ENCODE data around the gene ZNF423. TPM values are rescaled to one million over a fixed set of nuclear protein-coding genes. Genes with fewer than 3 reads are reported as not detected.

Gene ZNF423
- total and polyA plus RNA-seq, 2 of the 13 experiments (the other 11 are each of a cell fraction or from before 2014, with no cell fraction given): 0.07 to 0.31 TPM

DNA sequence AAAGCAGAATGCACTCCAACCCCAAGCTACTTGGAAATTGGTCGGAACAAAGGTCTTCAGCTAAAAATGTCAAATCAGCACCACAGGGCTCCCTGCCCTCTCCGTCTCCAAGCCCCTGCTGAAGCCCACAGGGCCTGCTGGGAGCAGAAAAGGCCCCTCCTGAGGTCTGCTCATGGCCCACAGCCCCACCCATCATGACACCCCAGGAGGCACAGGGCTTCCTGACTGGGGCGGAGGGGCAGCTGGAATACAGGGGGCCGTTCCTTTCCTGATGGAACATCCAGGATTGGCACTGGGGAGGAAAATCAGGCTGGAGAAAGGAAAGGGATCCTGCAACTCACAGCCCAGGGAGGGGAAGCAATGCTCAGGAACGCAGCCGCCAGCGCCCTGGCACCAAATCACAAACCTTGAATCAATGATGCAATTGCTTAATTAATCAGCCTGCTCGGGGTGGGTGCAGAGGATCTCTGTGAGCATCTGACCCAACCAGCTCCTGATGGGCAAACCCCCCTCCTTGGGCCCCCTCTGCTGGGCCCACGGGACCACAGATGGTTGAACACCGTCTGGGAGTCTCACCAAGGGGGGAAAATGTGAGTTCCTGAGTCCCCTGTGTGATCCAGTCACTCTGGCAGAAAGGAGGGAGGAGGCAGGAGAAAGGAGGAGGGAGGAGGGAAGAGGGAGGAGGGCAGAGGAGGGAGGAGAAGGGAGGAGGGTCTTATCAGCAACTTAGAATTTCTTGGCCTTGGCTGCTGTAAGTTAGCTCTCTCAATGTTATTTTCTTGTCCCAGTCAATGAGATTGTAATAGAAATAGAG lies 155.5 kb downstream of the ZNF423 start:
- POLR2A ChIA-PET: no interaction called here
- no peak for FAIRE-seq

DNA sequence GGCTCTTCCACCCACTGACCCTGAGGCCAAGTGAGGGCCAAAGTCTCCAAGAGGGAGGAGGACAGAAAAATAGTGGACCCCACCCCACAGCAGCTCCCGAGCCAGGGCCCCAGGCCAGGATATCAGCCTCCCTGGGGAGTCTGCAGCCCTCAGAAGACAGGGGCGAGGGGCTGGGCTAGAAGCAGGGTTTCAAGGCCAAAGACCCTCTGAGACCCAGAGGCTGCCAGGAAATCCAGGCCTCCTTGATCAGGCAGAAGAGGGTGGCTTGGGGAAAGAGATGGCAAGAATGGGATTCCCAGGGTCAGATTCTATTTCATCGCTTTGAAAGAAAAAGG lies 156.1 kb downstream of the ZNF423 start:
- no peak for FAIRE-seq
- TF ChIP-seq DNMT3B (CRISPR knock-in tag; conservative IDR thresholded peaks at IDR 0.05) (no peak), ISL2 (CRISPR knock-in tag; IDR thresholded peaks at IDR 0.05) (no peak), PHF20 (CRISPR knock-in tag; IDR thresholded peaks at IDR 0.05) (no peak), ZNF317 (CRISPR knock-in tag; IDR thresholded peaks at IDR 0.05) (no peak)
- TF ChIP-seq, protein P1, sequence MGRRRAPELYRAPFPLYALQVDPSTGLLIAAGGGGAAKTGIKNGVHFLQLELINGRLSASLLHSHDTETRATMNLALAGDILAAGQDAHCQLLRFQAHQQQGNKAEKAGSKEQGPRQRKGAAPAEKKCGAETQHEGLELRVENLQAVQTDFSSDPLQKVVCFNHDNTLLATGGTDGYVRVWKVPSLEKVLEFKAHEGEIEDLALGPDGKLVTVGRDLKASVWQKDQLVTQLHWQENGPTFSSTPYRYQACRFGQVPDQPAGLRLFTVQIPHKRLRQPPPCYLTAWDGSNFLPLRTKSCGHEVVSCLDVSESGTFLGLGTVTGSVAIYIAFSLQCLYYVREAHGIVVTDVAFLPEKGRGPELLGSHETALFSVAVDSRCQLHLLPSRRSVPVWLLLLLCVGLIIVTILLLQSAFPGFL (CRISPR knock-in tag; IDR thresholded peaks at IDR 0.05): no peak
- TF ChIP-seq, protein P2, sequence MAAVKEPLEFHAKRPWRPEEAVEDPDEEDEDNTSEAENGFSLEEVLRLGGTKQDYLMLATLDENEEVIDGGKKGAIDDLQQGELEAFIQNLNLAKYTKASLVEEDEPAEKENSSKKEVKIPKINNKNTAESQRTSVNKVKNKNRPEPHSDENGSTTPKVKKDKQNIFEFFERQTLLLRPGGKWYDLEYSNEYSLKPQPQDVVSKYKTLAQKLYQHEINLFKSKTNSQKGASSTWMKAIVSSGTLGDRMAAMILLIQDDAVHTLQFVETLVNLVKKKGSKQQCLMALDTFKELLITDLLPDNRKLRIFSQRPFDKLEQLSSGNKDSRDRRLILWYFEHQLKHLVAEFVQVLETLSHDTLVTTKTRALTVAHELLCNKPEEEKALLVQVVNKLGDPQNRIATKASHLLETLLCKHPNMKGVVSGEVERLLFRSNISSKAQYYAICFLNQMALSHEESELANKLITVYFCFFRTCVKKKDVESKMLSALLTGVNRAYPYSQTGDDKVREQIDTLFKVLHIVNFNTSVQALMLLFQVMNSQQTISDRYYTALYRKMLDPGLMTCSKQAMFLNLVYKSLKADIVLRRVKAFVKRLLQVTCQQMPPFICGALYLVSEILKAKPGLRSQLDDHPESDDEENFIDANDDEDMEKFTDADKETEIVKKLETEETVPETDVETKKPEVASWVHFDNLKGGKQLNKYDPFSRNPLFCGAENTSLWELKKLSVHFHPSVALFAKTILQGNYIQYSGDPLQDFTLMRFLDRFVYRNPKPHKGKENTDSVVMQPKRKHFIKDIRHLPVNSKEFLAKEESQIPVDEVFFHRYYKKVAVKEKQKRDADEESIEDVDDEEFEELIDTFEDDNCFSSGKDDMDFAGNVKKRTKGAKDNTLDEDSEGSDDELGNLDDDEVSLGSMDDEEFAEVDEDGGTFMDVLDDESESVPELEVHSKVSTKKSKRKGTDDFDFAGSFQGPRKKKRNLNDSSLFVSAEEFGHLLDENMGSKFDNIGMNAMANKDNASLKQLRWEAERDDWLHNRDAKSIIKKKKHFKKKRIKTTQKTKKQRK (IDR thresholded peaks at IDR 0.05; ENCODE audit: low read length): no peak
- TF ChIP-seq, protein P3, sequence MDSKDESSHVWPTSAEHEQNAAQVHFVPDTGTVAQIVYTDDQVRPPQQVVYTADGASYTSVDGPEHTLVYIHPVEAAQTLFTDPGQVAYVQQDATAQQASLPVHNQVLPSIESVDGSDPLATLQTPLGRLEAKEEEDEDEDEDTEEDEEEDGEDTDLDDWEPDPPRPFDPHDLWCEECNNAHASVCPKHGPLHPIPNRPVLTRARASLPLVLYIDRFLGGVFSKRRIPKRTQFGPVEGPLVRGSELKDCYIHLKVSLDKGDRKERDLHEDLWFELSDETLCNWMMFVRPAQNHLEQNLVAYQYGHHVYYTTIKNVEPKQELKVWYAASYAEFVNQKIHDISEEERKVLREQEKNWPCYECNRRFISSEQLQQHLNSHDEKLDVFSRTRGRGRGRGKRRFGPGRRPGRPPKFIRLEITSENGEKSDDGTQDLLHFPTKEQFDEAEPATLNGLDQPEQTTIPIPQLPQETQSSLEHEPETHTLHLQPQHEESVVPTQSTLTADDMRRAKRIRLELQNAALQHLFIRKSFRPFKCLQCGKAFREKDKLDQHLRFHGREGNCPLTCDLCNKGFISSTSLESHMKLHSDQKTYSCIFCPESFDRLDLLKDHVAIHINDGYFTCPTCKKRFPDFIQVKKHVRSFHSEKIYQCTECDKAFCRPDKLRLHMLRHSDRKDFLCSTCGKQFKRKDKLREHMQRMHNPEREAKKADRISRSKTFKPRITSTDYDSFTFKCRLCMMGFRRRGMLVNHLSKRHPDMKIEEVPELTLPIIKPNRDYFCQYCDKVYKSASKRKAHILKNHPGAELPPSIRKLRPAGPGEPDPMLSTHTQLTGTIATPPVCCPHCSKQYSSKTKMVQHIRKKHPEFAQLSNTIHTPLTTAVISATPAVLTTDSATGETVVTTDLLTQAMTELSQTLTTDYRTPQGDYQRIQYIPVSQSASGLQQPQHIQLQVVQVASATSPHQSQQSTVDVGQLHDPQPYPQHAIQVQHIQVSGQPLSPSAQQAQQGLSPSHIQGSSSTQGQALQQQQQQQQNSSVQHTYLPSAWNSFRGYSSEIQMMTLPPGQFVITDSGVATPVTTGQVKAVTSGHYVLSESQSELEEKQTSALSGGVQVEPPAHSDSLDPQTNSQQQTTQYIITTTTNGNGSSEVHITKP (CRISPR knock-in tag; IDR thresholded peaks at IDR 0.05; ENCODE audit: low read depth): no peak

More for the DNA sequence above, 155.5 kb downstream of the ZNF423 start:
- Histone ChIP-seq H3K4me3 (replicated peaks in 1 of 3; ENCODE audit: insufficient read depth in 1 of 3, low read depth in 2 of 3, low read length in 3 of 3) (no peak overlapping the region), H3K9ac (ENCODE audit: insufficient read depth, low read depth, low read length) (no peak overlapping the region), H3K27me3 (ENCODE audit: control insufficient read depth in 1 of 2, insufficient read depth in 2 of 2, low read length in 2 of 2) (peaks cover 0 to 24% of the 10 kb centered on the region in 2 experiments; a peak in 4 of 5 replicates), H3K9me3 (ENCODE audit: low read length) (no peaks in the 10 kb centered on the region), H3K27ac (ENCODE audit: extremely low read length, insufficient read depth, low read length) (no peak overlapping the region), H3K36me3 (replicated peaks in 1 of 2; ENCODE audit: control insufficient read depth in 1 of 2, insufficient read depth in 2 of 2, low read length in 2 of 2) (no peaks in the 10 kb centered on the region), H3K4me1 (ENCODE audit: insufficient read depth, low read length) (no peaks in the 10 kb centered on the region), H4K20me1 (ENCODE audit: insufficient read depth, low read length) (no peaks in the 10 kb centered on the region), H2AFZ (ENCODE audit: low read length) (no peak overlapping the region), H3K4me2 (ENCODE audit: low read depth, low read length) (no peak overlapping the region), H3K79me2 (ENCODE audit: insufficient read depth, low read length) (no peaks in the 10 kb centered on the region)
- intact Hi-C loops (cut with micrococcal nuclease; ENCODE audit: unreplicated experiment) (no loop called here), in situ Hi-C loops (cut with HindIII; ENCODE audit: extremely low pct_ligation_motif_present, low pct_unique_long_range_greater_than_20kb) (no loop called here)
- ATAC-seq (no peak), DNase-seq (ENCODE audit: low spot score) (no peak)
- CTCF ChIA-PET (ENCODE audit: low intra/inter-chr PET ratio, low total read pairs): no interaction called here
- WGBS (ENCODE audit: low lambda C conversion rate): 35% methylated on average over 10 of the region's 10 CpGs
- no TSS peak for BruUV-seq (replicated peaks)
- TF ChIP-seq WIZ (CRISPR knock-in tag; IDR thresholded peaks at IDR 0.05) (no peak), MAFK (conservative IDR thresholded peaks at IDR 0.05 in 1 of 2, IDR thresholded peaks at IDR 0.05 in 1 of 2; ENCODE audit: low read length in 2 of 2) (peak; percentile 36 to 37; a peak in 3 of 4 replicates), PCBP2 (optimal IDR thresholded peaks at IDR 0.05; ENCODE audit: low read depth, low read length, poor library complexity, severe bottlenecking) (no peak)

More for the DNA sequence above, 156.1 kb downstream of the ZNF423 start:
- Histone ChIP-seq H3K4me3 (replicated peaks in 1 of 3; ENCODE audit: insufficient read depth in 1 of 3, low read depth in 2 of 3, low read length in 3 of 3) (no peak overlapping the region), H3K9me3 (ENCODE audit: low read length) (no peaks in the 10 kb centered on the region), H4K20me1 (ENCODE audit: insufficient read depth, low read length) (no peaks in the 10 kb centered on the region), H2AFZ (ENCODE audit: low read length) (no peak overlapping the region), H3K9ac (ENCODE audit: insufficient read depth, low read depth, low read length) (no peak overlapping the region), H3K27ac (ENCODE audit: extremely low read length, insufficient read depth, low read length) (no peak overlapping the region), H3K36me3 (replicated peaks in 1 of 2; ENCODE audit: control insufficient read depth in 1 of 2, insufficient read depth in 2 of 2, low read length in 2 of 2) (no peaks in the 10 kb centered on the region), H3K79me2 (ENCODE audit: insufficient read depth, low read length) (no peaks in the 10 kb centered on the region), H3K4me1 (ENCODE audit: insufficient read depth, low read length) (no peaks in the 10 kb centered on the region), H3K27me3 (ENCODE audit: control insufficient read depth in 1 of 2, insufficient read depth in 2 of 2, low read length in 2 of 2) (peaks cover 0 to 24% of the 10 kb centered on the region in 2 experiments; a peak in 4 of 5 replicates), H3K4me2 (ENCODE audit: low read depth, low read length) (no peak overlapping the region)
- DNase-seq (ENCODE audit: low spot score) (no peak), ATAC-seq (no peak)
- POLR2A ChIA-PET: no interaction called here
- BruUV-seq (replicated peaks): no TSS peak
- in situ Hi-C loops (cut with HindIII; ENCODE audit: extremely low pct_ligation_motif_present, low pct_unique_long_range_greater_than_20kb): no loop called here
- 37% methylated on average over 3 of the region's 3 CpGs for WGBS (ENCODE audit: low lambda C conversion rate)
- intact Hi-C loops (cut with micrococcal nuclease; ENCODE audit: unreplicated experiment): no loop called here
- CTCF ChIA-PET (ENCODE audit: low intra/inter-chr PET ratio, low total read pairs): no interaction called here

Data from HepG2 (cell line).